Endothelial cell (in vitro differentiated cells): Measurements from ENCODE around the gene CELA1. TPM values are rescaled to one million over a fixed set of nuclear protein-coding genes. Genes with fewer than 3 reads are reported as not detected.

ENCODE experiments used
- DNase-seq: peaks from one replicate; pipeline ENCODE4 v3.0.0; 2021; ENCODE audit warnings: low spot score
- H3K27ac Mint-ChIP-seq: one replicate; pipeline ENCODE4 v1.8.0; 2021; ENCODE audit warnings: mixed read lengths, inconsistent platforms; ENCODE audit not compliant: unreplicated experiment
- H3K27me3 Mint-ChIP-seq: one replicate; pipeline ENCODE4 v1.8.0; 2021; ENCODE audit warnings: mild to moderate bottlenecking, moderate library complexity, mixed read lengths, inconsistent platforms; ENCODE audit not compliant: unreplicated experiment
- H3K36me3 Mint-ChIP-seq: one replicate; pipeline ENCODE4 v1.8.0; 2021; ENCODE audit warnings: mild to moderate bottlenecking, low read depth, mixed read lengths, inconsistent platforms; ENCODE audit not compliant: unreplicated experiment
- H3K4me1 Mint-ChIP-seq: one replicate; pipeline ENCODE4 v1.8.0; 2021; ENCODE audit warnings: mild to moderate bottlenecking, mixed read lengths, inconsistent platforms; ENCODE audit not compliant: unreplicated experiment
- H3K4me3 Mint-ChIP-seq: one replicate; pipeline ENCODE4 v1.8.0; 2021; ENCODE audit warnings: mild to moderate bottlenecking, mixed read lengths, inconsistent platforms; ENCODE audit not compliant: unreplicated experiment
- H3K9me3 Mint-ChIP-seq: one replicate; pipeline ENCODE4 v1.8.0; 2021; ENCODE audit warnings: mixed read lengths, inconsistent platforms; ENCODE audit not compliant: unreplicated experiment
- total RNA-seq: library from RNA; stranded (reverse); fragmentation: NEBNext Ultra II Directional; extraction: Animal tissue kit (Norgen Biotek cat#: 25700); gene quantifications from one replicate; pipeline ENCODE4 v1.2.1, GENCODE V29; 2021; ENCODE audit not compliant: unreplicated experiment
- TF ChIP-seq, protein P1 (sequence below): fragments of 200-600 bp; sonication (generic); IDR thresholded peaks from one replicate; pipeline ENCODE4 v1.5.0; 2021; ENCODE audit warnings: antibody characterized with exemption; ENCODE audit not compliant: unreplicated experiment

CELA1 gene
- total RNA-seq, 1 donor from 2014 or later: not detected

- H3K27ac Mint-ChIP-seq: no peak within 1 kb of the TSS
- H3K27me3 Mint-ChIP-seq: peaks cover 5% of the 10 kb centered on the region
- DNase-seq: no peak
- H3K36me3 Mint-ChIP-seq: no peaks in the 10 kb centered on the region
- H3K4me1 Mint-ChIP-seq: peaks cover 17% of the 10 kb centered on the region
- H3K4me3 Mint-ChIP-seq: no peak within 1 kb of the TSS
- H3K9me3 Mint-ChIP-seq: no peaks in the 10 kb centered on the region
- TF ChIP-seq, protein P1, sequence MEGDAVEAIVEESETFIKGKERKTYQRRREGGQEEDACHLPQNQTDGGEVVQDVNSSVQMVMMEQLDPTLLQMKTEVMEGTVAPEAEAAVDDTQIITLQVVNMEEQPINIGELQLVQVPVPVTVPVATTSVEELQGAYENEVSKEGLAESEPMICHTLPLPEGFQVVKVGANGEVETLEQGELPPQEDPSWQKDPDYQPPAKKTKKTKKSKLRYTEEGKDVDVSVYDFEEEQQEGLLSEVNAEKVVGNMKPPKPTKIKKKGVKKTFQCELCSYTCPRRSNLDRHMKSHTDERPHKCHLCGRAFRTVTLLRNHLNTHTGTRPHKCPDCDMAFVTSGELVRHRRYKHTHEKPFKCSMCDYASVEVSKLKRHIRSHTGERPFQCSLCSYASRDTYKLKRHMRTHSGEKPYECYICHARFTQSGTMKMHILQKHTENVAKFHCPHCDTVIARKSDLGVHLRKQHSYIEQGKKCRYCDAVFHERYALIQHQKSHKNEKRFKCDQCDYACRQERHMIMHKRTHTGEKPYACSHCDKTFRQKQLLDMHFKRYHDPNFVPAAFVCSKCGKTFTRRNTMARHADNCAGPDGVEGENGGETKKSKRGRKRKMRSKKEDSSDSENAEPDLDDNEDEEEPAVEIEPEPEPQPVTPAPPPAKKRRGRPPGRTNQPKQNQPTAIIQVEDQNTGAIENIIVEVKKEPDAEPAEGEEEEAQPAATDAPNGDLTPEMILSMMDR: no peak
Measured at GRCh38 chr12:51323966-51324895, 22.2 kb downstream of the CELA1 start, which contains the start of gene BIN2. BIN2 (minus strand) TSS chr12:51324174; CDS start chr12:51324102, 72 bp downstream.

DNA sequence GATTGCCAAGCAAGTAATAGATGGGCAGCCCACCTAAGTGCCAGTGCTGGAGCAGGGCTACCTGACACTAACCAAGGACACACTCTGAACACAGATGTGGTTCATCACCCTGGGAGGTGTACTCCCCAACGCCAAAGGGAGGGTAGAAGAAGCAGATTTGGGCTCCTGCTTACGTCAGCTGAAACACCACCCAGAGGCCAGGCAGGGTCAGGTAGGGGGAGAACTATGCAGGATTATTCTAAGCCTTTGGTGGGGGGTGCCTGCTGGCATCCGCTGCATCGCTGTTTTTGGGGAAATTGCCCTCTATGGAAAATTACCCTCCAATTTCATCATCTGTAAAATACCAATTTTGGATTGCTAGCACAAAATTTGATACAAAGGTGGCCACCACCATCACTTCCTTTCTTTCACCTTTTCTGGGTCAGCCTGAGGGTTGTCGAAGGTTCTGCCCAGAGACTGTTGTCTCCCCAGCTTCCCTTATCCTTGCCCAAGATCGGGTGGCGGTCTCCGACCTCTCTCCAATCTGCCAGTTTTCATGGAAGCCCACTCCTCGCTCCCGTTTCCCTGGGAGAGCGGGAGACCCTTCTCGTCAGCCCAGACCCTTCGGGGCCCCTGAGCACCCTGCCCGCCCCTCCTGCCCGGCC lies 23.0 kb downstream of the CELA1 start:
- no peak overlapping the region for H3K27ac Mint-ChIP-seq
- peaks cover 20% of the 10 kb centered on the region for H3K4me1 Mint-ChIP-seq
- H3K4me3 Mint-ChIP-seq: no peak overlapping the region
- TF ChIP-seq, protein P1: no peak
- H3K36me3 Mint-ChIP-seq: no peaks in the 10 kb centered on the region
- no peak for DNase-seq
- H3K9me3 Mint-ChIP-seq: no peaks in the 10 kb centered on the region
- H3K27me3 Mint-ChIP-seq: peaks cover 5% of the 10 kb centered on the region

- Mint-ChIP-seq H3K4me1 (peaks cover 20% of the 10 kb centered on the region), H3K27me3 (peaks cover 2% of the 10 kb centered on the region), H3K27ac (no peak overlapping the region), H3K4me3 (no peak overlapping the region), H3K9me3 (no peaks in the 10 kb centered on the region), H3K36me3 (no peaks in the 10 kb centered on the region)
- DNase-seq: no peak
- TF ChIP-seq, protein P1: no peak
Measured at GRCh38 chr12:51322452-51322851, 24.0 kb downstream of the CELA1 start.

- Mint-ChIP-seq H3K27me3 (peaks cover under 1% of the 10 kb centered on the region), H3K27ac (no peak overlapping the region), H3K36me3 (no peaks in the 10 kb centered on the region), H3K4me1 (peaks cover 16% of the 10 kb centered on the region), H3K4me3 (no peak overlapping the region), H3K9me3 (no peaks in the 10 kb centered on the region)
- TF ChIP-seq, protein P1: no peak
- DNase-seq: no peak
Measured at GRCh38 chr12:51321882-51322281, 24.6 kb downstream of the CELA1 start.
